Suprapubic skin (tissue), 4 donors: ENCODE results near the gene FSCN2.

Experiments used
- EP300 ChIP-seq: sonication (generic); formaldehyde crosslinking; IDR thresholded peaks from one replicate; pipeline ENCODE4 v1.6.1; 2017; ENCODE audit warnings: antibody characterized with exemption
- POLR2A ChIP-seq, 2 donors: fragments of 450-650 bp; IDR thresholded peaks; one replicate each; pipeline ENCODE4 v1.6.1; 2017; ENCODE audit warnings: antibody characterized with exemption in 2 of 2, mild to moderate bottlenecking in 2 of 2, moderate library complexity in 2 of 2
- POLR2AphosphoS5 ChIP-seq, 3 donors: sonication (generic); formaldehyde crosslinking; IDR thresholded peaks; one replicate each; pipeline ENCODE4 v1.6.1; 2017; ENCODE audit warnings: antibody characterized with exemption in 3 of 3
- TF ChIP-seq, protein P1 (sequence below), 2 donors: fragments of 200-600 bp in 1 of 2; fragments of 450-650 bp in 1 of 2; sonication (generic) in 1 of 2; IDR thresholded peaks; one replicate each; pipeline ENCODE4 v1.5.1; 2016 to 2019; ENCODE audit warnings: antibody characterized with exemption in 2 of 2, mild to moderate bottlenecking in 1 of 2, moderate library complexity in 1 of 2

- TF ChIP-seq, protein P1, sequence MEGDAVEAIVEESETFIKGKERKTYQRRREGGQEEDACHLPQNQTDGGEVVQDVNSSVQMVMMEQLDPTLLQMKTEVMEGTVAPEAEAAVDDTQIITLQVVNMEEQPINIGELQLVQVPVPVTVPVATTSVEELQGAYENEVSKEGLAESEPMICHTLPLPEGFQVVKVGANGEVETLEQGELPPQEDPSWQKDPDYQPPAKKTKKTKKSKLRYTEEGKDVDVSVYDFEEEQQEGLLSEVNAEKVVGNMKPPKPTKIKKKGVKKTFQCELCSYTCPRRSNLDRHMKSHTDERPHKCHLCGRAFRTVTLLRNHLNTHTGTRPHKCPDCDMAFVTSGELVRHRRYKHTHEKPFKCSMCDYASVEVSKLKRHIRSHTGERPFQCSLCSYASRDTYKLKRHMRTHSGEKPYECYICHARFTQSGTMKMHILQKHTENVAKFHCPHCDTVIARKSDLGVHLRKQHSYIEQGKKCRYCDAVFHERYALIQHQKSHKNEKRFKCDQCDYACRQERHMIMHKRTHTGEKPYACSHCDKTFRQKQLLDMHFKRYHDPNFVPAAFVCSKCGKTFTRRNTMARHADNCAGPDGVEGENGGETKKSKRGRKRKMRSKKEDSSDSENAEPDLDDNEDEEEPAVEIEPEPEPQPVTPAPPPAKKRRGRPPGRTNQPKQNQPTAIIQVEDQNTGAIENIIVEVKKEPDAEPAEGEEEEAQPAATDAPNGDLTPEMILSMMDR (IDR thresholded peaks at IDR 0.05) = no peak
- no peak for TF ChIP-seq POLR2A (IDR thresholded peaks at IDR 0.05)
- no peak for TF ChIP-seq POLR2AphosphoS5 (IDR thresholded peaks at IDR 0.05)
- TF ChIP-seq EP300 = no peak
Observed at GRCh38 chr17:81543756-81544155, 15.6 kb downstream of the FSCN2 start.
